PC-9 (cell line): ENCODE data around the gene REV1. TPM values are rescaled to one million over a fixed set of nuclear protein-coding genes. Genes with fewer than 3 reads are reported as not detected.

Source experiments
- Bru-seq: library from RNA; stranded (reverse); fragments of 400-500 nt; gene quantifications from one replicate; lab custom pipeline; 2021; lab: Mats Ljungman, UMichigan
- BruChase-seq, 2 experiments: library from RNA; stranded (reverse); fragments of 400-500 nt; gene quantifications; one replicate each; lab custom pipeline; 2021; lab: Mats Ljungman, UMichigan
- BruUV-seq: library from RNA; stranded (reverse); fragments of 400-500 nt; replicated peaks from 2 replicates; lab custom pipeline; 2021; lab: Mats Ljungman, UMichigan
- CTCF ChIA-PET: fragments of 300-600 bp; sonication (Branson Sonifier 250); formaldehyde crosslinking; loops from one replicate; lab custom pipeline; 2022; ENCODE audit warnings: antibody characterized with exemption; lab: Charles Lee
- POLR2A ChIA-PET: fragments of 300-600 bp; sonication (Branson Sonifier 250); formaldehyde crosslinking; loops from one replicate; lab custom pipeline; 2022; ENCODE audit warnings: antibody characterized with exemption; ENCODE audit not compliant: unreplicated experiment; lab: Charles Lee
- DNase-seq, 2 experiments: peaks; one replicate each; pipeline versions ENCODE4 v3.0.0 to v3.0.0-alpha.2; 2015 to 2022; ENCODE audit warnings: mixed read lengths in 1 of 2
- H2AFZ ChIP-seq: fragments of 200-600 bp; sonication (generic); 2 replicates; pipeline ENCODE4 v1.8.1; 2017; ENCODE audit warnings: antibody characterized with exemption
- H3F3A ChIP-seq: fragments of 200-600 bp; sonication (generic); 2 replicates; pipeline ENCODE4 v1.8.1; 2017; ENCODE audit warnings: antibody characterized with exemption, mild to moderate bottlenecking, low read depth; ENCODE audit not compliant: insufficient read depth
- H3K27ac ChIP-seq: fragments of 200-600 bp; sonication (generic); 2 replicates; pipeline ENCODE4 v1.6.1; 2016; ENCODE audit warnings: mixed run types
- H3K27me3 ChIP-seq: fragments of 200-600 bp; sonication (generic); 2 replicates; pipeline ENCODE4 v1.6.1; 2016; ENCODE audit warnings: low read depth, mixed run types; ENCODE audit not compliant: insufficient read depth
- H3K36me3 ChIP-seq: fragments of 200-600 bp; sonication (generic); 2 replicates; pipeline ENCODE4 v1.6.1; 2016; ENCODE audit warnings: low read depth, mixed run types
- H3K4me1 ChIP-seq: fragments of 200-600 bp; sonication (generic); replicated peaks from 2 replicates; pipeline ENCODE4 v1.6.1; 2016; ENCODE audit warnings: mixed run types; ENCODE audit not compliant: insufficient read depth
- H3K4me2 ChIP-seq: fragments of 200-600 bp; sonication (generic); 2 replicates; pipeline ENCODE4 v1.6.1; 2017; ENCODE audit warnings: mixed run types
- H3K4me3 ChIP-seq: fragments of 200-600 bp; sonication (generic); 2 replicates; pipeline ENCODE4 v1.6.1; 2016; ENCODE audit warnings: mixed run types
- H3K79me2 ChIP-seq: fragments of 200-600 bp; sonication (generic); 2 replicates; pipeline ENCODE4 v1.6.1; 2017; ENCODE audit warnings: low read depth, mixed run types
- H3K9me2 ChIP-seq: fragments of 200-600 bp; sonication (generic); 2 replicates; pipeline ENCODE4 v1.8.1; 2017; ENCODE audit warnings: mild to moderate bottlenecking; ENCODE audit not compliant: insufficient read depth
- H3K9me3 ChIP-seq: fragments of 200-600 bp; sonication (generic); 2 replicates; pipeline ENCODE4 v1.8.1; 2016; ENCODE audit warnings: low read depth; ENCODE audit not compliant: insufficient read depth
- H4K20me1 ChIP-seq: fragments of 200-600 bp; sonication (generic); 2 replicates; pipeline ENCODE4 v1.8.1; 2017; ENCODE audit not compliant: insufficient read depth
- CTCF ChIP-seq: fragments of 200-600 bp; sonication (generic); conservative IDR thresholded peaks from 2 replicates; pipeline ENCODE4 v1.6.1; 2017; ENCODE audit warnings: mixed run types, antibody characterized with exemption, mild to moderate bottlenecking, moderate library complexity
- EZH2 ChIP-seq: fragments of 200-600 bp; sonication (generic); IDR thresholded peaks from 2 replicates; pipeline ENCODE4 v1.8.0; 2017; ENCODE audit warnings: antibody characterized with exemption, low read depth
- intact Hi-C: fragments of 100-400 bp; cut with micrococcal nuclease; formaldehyde crosslinking; loops from one replicate; pipeline ENCODE4 v1.10.0; 2022; ENCODE audit not compliant: unreplicated experiment
- long read RNA-seq: library from polyadenylated mRNA; stranded (forward); transcript quantifications from one replicate; pipeline ENCODE4 v2.0.0, GENCODE V29; 2022
- total RNA-seq: library from RNA; stranded (reverse); gene quantifications from 2 replicates; pipeline ENCODE4 v1.2.3, GENCODE V29; 2021

Gene REV1
- 47.8 and 50.5 TPM in 2 replicates for total RNA-seq
- percentile 94 among the genes with signal in this experiment for Bru-seq, nascent RNA
- BruChase-seq, experiment 1, labeled RNA remaining after a 2-hour chase = percentile 93 among the genes with signal in this experiment
- percentile 77 among the genes with signal in this experiment for BruChase-seq, experiment 2, labeled RNA remaining after a 6-hour chase
- long read RNA-seq, full-length matches to known transcripts = 7 of 23 reads
- long read RNA-seq, partial matches to known transcripts = 7 of 23 reads
- long read RNA-seq, other reads (novel, unspliced or antisense) = 9 of 23 reads

GRCh38 chr2:99489761-99490622 lies at the start of gene REV1:
Gene REV1, minus strand, starts transcription at chr2:99490017. Its CDS starts 25,042 bp downstream, at chr2:99464975.
- TF ChIP-seq CTCF (peak; percentile 89), EZH2 (no peak)
- peaks cover 8% of the 10 kb centered on the region; the same call in 1 of the 2 replicates for H3F3A ChIP-seq
- intact Hi-C loops = loop anchor here (1.0 to 5.0 kb wide), 7 partner anchors 15 to 841 kb away; partner anchors contain the start of genes MITD1, MRPL30 and TXNDC9
- peaks cover 5% of the 10 kb centered on the region; the same call in 1 of the 2 replicates for H3K36me3 ChIP-seq
- CTCF ChIA-PET = interaction anchor here (0.6 kb wide), 1 partner anchor 758 kb away, joined by 3 read pairs; no protein-coding TSS in a partner anchor
- peak; percentile 77 to 96 for DNase-seq
- H3K27ac ChIP-seq = peak within 1 kb of the TSS; percentile 66
- H3K4me3 ChIP-seq = peak within 1 kb of the TSS; percentile 77
- POLR2A ChIA-PET = no interaction called here
- H4K20me1 ChIP-seq = peaks cover 39% of the 10 kb centered on the region
- peak within 1 kb of the TSS; percentile 94 for H3K4me2 ChIP-seq
- H2AFZ ChIP-seq = peak within 1 kb of the TSS; percentile 84
- H3K27me3 ChIP-seq = no peaks in the 10 kb centered on the region
- BruUV-seq = no TSS peak
- peaks cover 43% of the 10 kb centered on the region for H3K79me2 ChIP-seq
- H3K9me3 ChIP-seq = no peaks in the 10 kb centered on the region
- H3K9me2 ChIP-seq = no peaks in the 10 kb centered on the region
- peaks cover 19% of the 10 kb centered on the region for H3K4me1 ChIP-seq

GRCh38 chr2:99537910-99538485 lies 48.2 kb upstream of the REV1 start:
- H3K4me1 ChIP-seq = no peaks in the 10 kb centered on the region
- no peaks in the 10 kb centered on the region for H4K20me1 ChIP-seq
- no peaks in the 10 kb centered on the region for H3K79me2 ChIP-seq
- TF ChIP-seq CTCF (no peak), EZH2 (no peak)
- no TSS peak for BruUV-seq
- no peak overlapping the region for H2AFZ ChIP-seq
- H3F3A ChIP-seq = no peaks in the 10 kb centered on the region
- no peak for DNase-seq
- no peak overlapping the region for H3K4me3 ChIP-seq
- CTCF ChIA-PET = no interaction called here
- H3K27ac ChIP-seq = no peak overlapping the region
- H3K9me2 ChIP-seq = no peaks in the 10 kb centered on the region
- no peaks in the 10 kb centered on the region for H3K9me3 ChIP-seq
- intact Hi-C loops = no loop called here
- POLR2A ChIA-PET = no interaction called here
- H3K27me3 ChIP-seq = peaks cover 77% of the 10 kb centered on the region
- no peaks in the 10 kb centered on the region for H3K36me3 ChIP-seq
- H3K4me2 ChIP-seq = no peak overlapping the region

- H3K27ac ChIP-seq = no peak overlapping the region
- TF ChIP-seq EZH2 (no peak), CTCF (no peak)
- H3K4me3 ChIP-seq = no peak overlapping the region
- no peak for DNase-seq
- no peaks in the 10 kb centered on the region for H3K79me2 ChIP-seq
- no peaks in the 10 kb centered on the region for H3K4me1 ChIP-seq
- H3K9me2 ChIP-seq = no peaks in the 10 kb centered on the region
- peaks cover 96% of the 10 kb centered on the region for H3K27me3 ChIP-seq
- no peak overlapping the region for H2AFZ ChIP-seq
- ChIA-PET POLR2A (no interaction called here), CTCF (no interaction called here)
- intact Hi-C loops = no loop called here
- BruUV-seq = no TSS peak
- no peaks in the 10 kb centered on the region for H3F3A ChIP-seq
- H3K4me2 ChIP-seq = no peak overlapping the region
- no peaks in the 10 kb centered on the region for H3K36me3 ChIP-seq
- H4K20me1 ChIP-seq = no peaks in the 10 kb centered on the region
- H3K9me3 ChIP-seq = no peaks in the 10 kb centered on the region
Observed at GRCh38 chr2:99524056-99524455, 34.2 kb upstream of the REV1 start.
